DND-41 (cell line): Measurements from ENCODE around the gene MYOD1.

ENCODE experiments used
- CTCF ChIP-seq: IDR thresholded peaks from 2 replicates; pipeline ENCODE4 v1.5.1; 2012; ENCODE audit warnings: borderline replicate concordance, low read length, moderate library complexity, mild to moderate bottlenecking; ENCODE audit not compliant: poor library complexity, severe bottlenecking; ENCODE audit errors: extremely low read depth
- EZH2 ChIP-seq: IDR thresholded peaks from 3 replicates; pipeline ENCODE4 v1.6.1; 2012; ENCODE audit warnings: borderline replicate concordance, low read depth, mild to moderate bottlenecking, moderate library complexity, low read length, inconsistent platforms; ENCODE audit not compliant: severe bottlenecking

DNA sequence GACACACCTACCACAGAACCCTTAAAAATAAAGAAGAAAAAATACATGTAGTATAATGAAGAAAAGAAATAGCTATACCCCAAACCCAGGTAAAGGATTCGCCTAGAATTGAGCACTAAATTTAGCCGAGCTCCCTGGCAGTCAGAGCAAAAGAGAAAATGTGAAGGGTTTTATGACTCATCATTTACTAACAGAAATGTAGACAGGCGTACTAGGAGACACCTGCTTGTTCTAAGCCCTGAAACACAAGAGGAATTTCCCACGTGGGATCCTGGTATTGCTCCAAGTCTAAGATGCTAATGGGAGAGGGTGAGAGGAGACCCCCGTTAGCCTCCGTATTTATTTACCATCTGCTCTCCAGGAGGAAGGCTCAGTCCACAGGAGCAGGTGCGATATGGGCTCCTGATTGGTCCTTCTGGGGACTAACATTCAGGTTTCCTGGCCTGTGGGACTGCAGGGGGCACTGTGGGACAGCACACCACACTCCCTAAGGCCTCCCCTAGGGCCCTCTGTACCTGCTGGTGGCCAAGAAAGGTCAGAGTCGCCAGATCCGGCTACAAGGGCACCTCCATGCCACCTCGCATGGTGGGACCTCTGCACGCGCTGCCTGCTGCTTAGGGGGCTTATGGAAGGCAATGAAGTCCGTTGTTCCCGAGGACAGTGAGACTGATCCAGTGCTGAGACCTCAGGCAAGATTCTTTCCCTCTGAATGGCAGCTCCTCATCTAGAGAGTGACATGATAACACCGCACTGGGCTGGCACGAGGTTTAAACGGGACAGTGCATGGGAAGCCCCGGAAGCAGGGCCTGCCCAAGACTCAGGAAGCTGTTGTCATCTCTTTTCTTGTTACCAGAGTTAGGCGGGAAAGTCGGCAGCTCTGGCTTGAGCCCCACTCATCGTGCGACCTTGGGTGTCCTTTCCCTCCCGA, 41.0 kb downstream of the MYOD1 start:
- no peak for TF ChIP-seq EZH2
- TF ChIP-seq CTCF, result peak; percentile 63
